ENCODE results near the gene TNRC18.
A peak's percentile ranks its signal among the peaks of the same experiment; 100 is the strongest.
"Not testable (repeated sequence)": the region's sequence is repeated elsewhere in the genome, so short reads cannot be mapped to it uniquely, and the experiment has no call there.

Gene TNRC18

DNA sequence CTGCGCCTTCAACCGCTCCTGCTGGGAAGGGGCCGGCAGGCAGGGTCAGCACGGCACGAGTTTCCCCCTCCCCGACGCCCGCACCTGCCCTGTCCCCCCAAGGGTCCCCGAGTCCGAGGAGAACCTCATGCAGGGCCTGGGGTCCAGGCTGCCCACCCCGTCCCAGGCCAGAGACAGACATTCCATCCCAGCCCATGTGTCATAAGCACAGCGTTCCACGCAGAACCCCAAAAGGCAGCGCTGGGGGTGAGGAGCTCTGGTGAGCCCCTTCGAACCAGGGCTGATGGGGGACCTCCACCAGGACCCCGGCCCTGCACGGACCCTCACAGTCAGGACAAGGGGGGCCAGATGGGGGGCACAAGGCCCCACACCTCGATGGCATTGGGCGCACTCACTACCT lies 49.2 kb downstream of the TNRC18 start:
- no peak for DNase-seq

DNA sequence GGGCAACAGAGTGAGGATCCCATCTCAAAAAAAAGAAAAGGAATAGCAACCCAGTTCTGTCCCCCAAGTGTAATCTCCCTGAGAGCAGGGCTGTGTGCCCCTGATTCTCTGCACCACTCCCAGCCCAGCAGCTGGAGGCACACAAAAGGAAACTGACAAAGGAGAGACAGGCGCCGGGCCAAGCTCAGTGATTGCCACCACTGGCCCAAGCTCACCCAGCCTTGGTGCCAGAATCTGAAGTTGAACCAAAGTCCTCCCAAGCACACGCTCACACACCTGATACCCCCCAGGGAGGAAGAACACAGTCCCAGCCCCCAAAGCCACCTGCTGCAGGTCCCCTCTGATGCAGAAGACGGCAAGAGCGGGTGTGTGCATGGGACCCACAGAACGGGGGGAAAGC lies 50.3 kb downstream of the TNRC18 start:
- DNase-seq, result no peak

DNA sequence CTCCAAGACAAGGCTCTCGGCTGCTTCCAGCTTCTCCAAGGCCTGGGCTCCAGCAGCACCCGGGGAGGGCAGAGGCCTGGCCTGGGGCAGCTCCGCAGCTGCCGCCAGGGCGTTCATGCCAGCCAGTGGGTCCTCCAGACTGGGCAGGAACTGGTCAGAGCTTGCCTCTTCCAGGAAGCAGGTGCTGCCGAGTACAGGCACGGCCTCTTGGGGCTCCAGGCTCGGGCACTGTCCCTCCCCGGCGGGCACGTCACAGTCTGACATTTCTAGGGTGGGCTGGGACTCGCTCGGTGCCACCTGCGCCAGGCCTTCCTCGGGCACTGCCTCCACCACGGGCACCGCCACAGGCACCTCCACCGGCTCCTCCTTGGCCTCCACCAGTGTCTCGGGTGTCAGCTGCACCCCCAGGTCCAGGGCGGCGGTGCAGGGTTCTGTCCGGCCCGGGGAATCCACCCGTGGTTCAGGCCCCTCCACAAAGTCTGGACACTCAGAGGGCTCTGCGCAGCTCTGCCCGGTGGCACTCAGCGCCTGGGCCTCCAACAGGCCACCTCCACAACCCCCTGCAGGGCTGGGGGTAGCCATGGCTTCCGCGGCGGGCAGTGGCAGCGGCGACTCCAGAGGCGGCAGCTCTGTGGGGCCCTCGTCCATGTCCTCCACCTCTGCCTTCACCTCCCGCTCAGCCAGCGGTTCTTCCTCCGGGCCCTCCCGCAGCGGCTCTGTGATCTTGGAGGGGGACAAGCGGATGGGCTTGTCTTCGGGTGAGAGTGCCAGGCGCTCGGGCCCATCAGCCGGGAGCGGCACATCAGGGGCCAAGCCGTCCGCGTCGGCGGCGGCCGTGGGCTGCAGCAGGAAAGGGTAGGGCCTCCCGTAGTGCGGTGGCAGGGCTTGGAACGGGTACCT lies 52.9 kb downstream of the TNRC18 start:
- no peak for DNase-seq

DNA sequence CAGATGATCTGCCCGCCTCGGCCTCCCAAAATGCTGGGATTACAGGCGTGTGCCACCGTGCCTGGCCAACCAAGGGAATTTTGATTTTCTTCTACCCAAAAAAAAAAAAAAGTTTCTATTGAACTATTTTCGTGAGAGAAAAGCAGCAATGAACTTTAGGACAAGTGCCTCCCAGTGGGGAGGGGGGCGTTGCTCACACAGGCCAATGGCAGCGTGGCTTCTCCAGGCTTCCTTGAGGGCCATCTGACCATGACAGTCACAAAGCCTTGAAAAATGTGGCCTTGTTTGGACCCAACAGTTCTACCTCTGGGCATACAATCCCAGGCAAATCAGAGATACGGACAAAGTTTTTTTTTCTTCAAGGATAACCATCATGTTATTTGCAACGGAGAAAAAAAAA lies 56.0 kb downstream of the TNRC18 start:
- no peak for DNase-seq

DNA sequence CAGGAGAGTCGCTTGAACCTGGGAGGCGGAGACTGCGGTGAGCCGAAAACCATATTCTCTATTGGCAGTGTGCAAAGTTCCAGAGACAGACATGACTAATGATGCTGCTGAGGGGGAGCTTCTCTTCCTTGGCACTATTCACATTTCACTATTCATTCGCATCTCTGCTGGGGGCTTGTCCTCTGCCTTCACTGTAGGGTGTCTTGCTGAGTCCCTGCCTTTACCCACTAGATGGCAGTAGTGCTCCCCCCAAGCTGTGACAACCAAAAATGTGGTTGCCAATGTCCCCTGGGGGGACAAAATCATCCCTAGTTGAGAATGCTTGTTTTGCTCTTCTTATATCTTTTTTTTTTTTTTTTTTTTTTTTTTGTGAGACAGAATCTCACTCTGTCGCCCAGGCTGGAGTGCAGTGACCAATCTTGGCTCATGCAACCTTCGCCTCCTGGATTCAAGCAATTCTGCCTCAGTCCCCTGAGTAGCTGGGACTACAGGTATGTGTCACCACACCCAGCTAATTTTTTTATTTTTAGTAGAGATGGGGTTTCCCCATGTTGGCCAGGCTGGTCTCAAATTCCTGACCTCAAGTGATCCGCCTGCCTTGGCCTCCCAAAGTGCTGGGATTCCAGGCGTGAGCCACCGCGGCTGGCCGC lies 57.5 kb downstream of the TNRC18 start:
- peak; percentile 81 for DNase-seq

DNA sequence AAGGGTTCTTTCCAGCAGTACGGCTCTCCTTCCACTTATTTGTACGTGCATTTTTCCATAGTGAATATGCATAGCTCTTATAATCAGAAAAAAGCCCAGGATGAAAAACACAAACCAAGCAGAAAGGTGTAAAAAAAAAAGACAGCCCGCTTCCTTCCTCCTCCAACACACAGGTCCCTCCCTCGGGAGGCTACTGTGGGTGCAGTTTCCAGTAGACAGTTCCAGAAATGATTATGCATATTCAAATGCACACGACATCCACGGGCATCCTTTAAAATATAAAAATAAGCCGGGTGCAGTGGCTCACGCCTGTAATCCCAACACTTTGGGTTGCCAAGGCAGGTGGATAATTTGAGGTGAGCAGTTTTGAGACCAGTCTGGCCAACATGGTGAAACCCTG lies 59.9 kb downstream of the TNRC18 start:
- no peak for DNase-seq

DNA sequence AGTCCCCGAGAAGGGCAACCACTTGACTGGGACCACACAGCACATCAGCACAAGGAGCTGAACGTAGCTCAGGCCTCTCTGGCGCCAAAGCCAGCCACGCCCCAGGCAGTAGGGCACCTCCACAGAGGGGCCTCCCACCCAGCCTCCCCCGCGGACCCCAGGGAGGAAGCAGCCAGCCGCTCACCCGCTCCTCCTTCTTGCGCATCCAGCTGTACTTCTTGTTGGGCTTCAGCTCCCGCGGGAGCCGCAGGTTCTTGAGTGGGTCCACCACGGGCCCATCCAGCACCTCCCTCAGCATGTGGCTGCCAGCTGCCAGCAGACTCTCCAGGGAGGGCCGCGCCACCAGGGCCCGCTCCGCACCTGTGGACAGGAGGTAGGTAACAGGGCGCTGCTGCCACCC lies 61.2 kb downstream of the TNRC18 start:
- DNase-seq, result no peak

DNA sequence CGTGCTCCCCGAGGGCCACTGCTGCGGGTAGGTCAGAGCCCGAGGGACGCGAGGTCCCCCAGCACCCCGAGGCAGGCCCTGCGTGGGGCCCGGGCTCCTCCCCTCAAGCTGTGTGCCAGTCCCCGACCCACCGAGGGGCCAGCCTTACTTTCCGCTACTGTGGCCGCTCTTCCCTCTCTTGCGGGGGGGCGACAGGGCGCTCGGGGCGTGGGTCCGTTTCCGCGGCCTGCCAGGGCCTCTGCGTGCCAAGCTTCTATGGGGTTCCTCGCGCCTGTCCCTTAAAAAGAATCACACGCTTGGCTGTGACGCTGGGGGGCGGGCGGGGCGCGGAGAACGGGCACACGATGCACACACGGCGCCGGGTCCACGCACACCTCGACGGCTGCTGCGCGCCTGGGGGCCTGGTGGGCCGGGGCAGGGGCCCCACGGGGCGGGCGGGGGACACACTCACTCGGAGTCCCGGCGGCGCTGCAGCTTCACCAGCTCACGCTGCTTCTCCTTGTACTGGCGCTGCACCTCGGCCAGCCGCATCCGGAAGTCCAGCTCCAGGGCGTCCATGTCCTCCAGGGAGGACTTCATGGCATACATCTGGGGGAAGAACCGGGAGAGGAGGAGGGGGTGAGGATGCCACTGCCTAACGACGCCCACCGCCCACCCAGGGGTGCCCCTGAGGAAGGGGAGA lies 62.0 kb downstream of the TNRC18 start:
- no peak for DNase-seq

DNA sequence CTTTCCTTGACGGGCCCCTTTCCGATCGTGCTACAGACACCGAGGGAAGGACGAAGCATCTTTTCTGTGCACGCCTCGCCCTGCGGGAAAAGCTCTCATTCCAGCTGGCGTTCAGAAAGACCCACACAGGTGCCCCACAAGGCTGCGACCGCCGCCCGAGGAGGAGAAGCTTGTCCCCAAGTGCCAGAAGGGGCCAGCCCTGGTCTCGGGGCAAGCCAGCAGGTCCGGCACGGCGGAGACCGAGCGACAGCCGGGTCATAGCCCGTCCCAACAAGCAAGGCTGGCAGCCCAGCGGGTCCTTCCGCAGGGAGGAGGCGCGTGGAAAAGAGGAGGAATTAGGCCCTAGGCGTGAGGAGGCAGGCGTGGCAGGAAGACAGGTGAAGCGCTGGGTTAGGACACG lies 62.7 kb downstream of the TNRC18 start:
- no peak for DNase-seq

DNA sequence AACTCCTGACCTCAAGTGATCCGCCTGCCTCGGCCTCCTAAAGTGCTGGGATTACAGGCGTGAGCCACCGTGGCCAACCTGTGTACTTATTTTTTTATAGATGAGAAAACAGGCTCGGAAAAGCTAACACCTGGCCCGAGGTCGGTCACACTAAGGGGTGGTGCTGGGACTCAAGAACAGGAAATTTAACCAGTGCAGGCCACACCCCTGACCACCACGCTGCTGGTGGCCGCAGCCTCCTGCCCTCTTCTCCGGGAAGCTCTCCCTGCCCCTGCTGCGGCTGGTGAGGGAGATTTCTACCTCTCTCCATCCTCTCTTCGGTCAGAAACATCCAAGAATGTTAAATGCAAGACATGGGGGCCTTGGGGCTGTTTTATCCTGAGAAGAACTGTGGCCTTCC lies 63.2 kb downstream of the TNRC18 start:
- no peak for DNase-seq

DNA sequence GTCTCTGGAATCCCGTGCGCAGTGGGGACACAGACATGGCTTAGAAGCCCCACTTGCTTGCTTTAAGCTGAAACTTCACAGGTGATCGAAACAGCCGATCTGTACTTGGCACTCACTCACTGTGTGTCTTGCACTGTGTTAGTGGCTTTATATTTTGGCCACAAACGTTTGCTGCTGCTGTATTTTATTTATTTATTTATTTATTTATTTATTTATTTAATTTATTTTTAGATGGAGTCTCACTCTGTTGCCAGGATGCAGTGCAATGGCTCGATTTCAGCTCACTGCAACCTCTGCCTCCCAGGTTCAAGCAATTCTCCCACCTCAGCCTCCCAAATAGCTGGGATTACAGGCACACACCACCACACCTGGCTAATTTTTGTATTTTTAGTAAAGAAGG lies 63.6 kb downstream of the TNRC18 start:
- not testable (repeated sequence) for DNase-seq

DNA sequence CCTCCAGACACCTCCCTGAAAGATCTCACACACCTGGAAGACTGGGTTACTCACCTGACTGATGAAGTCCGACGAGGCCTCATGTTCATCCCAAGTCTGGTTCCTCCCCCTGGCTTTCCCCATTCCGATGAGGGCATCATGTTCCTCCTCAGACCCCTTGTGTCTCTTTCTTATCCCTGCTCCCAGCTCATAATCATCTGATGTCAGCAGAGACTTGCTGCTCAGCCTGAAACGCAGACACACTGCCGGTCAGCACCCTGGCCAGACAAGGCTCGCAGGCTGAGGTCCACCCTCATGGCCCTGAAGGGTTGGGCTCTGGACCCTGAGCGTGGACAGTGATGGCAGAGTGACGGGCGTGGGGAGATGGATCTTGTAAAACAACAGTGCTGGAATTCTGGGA lies 64.3 kb downstream of the TNRC18 start:
- no peak for DNase-seq

DNA sequence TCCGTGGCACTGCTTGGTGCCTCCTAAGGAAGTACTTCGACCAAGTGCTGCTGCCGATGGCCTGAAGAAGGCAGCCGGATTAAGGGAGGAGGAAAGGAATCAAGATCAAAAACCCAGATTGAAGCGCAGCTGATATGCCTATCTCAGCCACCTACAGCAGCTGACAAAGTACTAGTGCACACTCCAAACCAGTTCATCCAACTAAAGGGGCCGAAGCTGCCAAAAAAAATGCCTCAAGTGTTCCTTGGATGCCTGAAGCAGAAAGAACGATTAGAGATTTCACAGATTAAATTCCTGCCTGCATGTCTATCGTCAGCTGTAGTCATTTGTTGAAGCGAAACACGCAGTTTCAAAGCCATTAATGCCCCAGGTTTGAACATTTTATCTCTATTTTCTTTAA lies 65.7 kb downstream of the TNRC18 start:
- DNase-seq, result no peak

DNA sequence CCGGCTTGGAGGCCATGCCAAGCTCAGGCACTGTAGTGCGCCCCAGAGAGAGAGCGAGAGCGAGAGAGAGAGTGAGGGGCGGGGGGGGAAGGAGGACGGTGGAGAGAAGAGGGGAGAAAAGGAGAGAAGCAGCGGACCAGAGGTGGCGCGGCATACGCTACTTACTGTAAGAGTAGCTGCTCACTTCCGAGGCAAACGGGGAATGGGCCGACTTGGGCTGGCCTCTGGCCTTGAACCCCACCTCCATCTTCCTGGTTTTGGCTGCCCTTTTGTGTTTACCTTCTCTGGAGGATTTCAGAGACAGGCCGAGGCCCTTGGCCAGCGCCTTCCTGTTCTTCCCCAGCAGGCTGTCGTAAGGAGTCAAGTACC lies 66.9 kb downstream of the TNRC18 start:
- no peak for DNase-seq

DNA sequence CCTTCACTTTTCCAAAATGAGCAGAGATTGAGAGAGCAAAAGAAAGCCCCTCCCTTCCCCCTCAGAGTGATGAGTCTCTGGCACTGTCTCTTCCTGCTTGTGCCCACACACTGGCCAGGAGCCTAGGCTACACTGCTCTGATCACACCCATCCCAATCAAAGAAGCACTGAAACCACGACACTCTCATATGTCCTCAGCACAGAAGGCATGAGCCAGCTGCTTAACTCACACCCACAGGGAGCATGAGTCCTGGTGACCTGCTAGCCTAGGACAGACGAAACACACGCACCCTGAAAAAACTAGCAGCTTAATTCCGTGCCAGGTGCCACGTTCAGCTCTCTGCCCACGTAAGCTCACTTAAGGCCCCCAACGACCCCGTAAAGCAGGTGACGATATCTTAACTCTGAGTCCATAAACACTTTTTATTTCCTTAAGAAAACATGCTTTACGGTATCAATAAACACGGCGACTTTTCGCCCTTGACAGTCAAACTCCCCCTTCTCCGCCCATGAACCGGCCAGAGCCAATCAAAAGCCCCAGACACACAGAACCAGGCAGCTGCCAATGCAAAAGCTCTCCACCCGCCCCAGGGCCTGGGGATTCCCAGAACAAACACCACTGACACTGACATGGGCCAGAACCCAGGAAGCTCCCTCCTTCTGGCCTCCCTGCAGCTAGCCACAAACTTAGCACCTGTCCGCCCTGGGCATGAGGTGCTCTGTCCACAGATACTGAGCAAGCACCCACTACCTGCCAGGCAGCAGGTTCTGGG lies 69.0 kb downstream of the TNRC18 start:
- no peak for DNase-seq

DNA sequence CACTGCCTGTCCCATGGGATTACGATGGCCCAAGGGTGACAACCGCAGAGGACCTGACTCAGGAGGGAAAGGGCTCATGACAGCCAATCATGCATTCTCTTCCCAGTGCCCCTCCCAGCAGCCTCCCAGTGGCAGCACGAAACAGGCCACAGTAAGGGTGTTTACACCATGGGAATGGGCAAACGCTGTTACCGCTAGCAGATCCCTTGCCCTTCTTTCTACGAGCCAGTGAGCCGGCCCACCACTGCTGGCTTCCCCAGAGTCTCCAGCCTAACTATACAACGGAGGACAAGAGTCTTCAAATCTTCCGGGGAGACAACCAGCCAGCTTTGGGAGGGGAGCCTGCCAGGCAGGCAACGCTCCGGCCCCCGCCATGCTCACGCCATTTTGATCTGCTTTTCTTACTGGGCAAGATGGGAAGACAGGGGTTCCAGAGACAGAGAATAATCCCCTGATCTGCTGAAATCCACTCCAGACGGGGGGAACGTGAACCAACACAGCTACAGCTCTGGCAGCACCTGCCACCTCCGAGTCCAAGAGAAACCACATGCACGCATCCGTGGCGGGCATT lies 71.1 kb downstream of the TNRC18 start:
- no peak for DNase-seq

DNA sequence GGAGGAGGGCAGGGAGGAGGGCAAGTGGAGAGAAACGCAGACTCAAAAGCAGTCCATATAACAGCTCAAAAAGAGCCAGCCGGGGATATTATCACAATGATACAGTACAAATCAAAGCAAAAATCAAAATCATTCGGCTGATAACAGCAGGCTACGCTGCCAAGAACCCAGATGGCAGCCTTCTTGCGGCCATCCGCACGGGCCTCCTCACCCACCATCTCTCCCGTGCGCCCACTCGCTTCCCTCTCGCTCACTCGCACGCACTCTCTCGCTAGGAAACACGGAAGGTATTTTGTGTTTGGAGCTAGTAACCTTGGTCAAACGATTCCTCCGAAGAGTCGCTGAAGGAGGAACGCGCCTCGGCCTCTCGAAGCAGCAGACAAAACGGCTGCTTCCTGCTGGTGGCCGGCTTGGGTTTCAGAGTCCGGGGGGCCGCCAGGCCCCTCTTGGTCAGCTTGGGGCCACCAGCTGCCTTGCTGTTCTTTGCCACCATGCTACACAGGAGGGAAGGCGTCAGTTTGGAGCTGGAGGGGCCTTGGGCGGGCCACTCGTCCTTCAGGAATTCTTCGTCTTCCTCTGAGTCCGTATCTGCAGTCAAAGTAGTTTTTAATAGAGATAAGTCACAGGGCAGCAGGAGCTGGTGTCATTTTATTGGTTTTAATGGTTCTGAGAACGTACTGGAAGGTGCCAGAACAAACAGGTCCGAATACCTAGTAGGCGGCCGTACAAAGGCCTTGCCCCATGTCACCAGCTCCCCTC lies 71.9 kb downstream of the TNRC18 start:
- DNase-seq, result no peak

DNA sequence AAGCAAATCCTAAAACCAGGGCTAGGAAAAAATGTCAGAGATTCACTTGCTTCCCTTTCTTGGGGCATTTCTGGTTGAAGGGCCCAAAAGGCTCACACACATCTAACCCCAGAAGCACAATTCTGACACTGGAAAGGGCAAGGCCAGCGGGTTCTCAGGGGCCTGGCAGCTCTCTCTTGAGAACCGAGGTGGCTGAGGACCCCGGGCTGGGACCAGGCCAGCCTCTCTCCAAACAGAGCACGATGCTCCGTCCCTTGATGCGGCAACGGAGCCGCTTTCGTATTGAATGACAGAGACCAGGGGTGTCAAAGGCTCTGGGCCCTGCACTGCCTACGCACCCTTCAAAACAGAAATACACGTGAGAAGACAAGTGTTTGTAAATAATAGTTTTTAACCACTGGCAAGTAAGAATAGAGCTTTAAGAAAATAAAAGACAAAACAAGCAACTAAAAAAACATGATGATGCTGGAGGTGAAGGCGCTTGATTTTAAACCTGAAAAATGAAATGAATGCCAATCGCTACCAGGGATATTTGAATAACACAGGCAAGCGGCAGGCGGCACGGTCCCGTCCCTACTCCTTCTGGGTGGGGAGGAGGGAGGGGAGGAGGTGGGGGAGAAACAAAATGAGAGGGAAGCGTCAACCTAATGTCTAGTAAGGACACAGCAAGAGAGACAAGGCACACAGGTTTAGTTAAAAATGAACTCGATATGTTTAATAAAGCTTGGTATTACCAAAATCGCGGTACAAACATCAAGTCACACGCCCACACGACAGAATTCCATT lies 72.8 kb downstream of the TNRC18 start:
- no peak for DNase-seq

DNA sequence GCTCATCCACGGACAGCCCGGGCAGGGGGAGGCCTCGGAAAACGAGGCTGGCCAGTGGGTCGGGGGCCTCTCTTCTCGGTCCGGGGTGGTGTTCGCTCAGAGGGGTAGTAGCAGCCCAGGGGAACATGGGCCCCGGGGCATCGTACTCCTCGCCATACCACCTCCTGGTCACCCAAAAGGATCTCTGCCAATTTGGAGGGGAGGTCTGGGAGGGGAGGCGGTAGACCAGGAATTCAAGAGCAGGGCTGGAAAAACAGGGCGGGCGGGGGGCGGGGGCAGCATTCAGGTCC lies 73.5 kb downstream of the TNRC18 start:
- no peak for DNase-seq

DNA sequence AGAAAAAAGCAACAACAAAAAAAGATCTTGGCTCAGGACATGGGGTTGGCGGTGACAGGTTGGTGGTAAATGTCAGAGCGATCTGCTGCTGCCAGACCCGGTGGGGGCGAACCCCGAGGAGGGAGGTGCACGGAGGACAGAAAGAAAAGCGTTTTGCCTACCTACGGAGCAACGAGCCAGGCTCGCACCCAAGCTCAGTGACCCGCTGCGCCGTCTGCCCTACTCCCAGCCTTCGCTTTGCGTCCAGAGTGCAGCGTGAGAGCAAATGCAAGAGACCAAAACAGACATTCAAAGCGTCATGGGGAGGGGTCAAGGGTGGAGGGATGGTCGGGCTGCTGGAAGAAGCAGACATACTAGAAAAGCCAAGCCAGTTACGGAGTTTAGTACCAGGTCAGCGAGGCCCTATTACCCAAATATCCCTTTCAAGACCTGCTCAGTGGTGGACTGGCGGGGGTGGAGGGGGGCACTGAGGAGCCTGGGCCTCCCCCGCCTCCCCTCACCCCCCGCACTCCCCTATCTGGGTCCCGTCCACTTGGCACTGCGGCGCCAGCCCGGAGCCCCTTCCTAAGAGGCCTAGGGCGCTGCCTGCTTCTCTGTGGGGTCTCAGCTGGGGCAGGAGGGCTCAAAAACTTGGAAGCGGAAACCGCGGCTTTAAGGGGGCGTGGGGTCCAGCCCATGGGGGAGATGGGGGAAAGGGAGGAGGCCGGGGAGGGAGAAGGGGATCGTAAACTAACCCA lies 74.0 kb downstream of the TNRC18 start:
- DNase-seq, result no peak

DNA sequence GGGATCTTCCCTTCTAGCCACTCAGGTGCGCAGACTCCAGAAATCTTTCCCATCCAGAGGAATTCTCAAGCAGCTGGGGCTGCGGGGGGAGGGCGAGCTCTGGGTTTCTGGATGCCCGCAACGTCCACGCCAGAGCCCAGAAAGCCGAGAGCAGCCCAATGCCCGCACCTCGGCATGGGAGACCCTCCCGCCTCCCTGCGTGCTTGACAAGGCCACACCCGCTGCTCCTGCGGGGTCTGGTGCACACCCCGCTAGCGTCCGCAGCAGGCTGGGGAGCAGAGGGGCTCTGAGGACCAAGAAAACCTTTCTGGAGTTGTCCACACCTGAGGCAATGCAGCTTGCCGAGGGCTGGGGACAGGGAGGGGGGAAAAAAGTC lies 74.6 kb downstream of the TNRC18 start:
- no peak for DNase-seq

Data from CD4-positive, alpha-beta T cell treated with Interleukin-10 for 1 hour (primary cell).